ENCODE data around the gene CLEC17A. TPM values are rescaled to one million over a fixed set of nuclear protein-coding genes. Genes with fewer than 3 reads are reported as not detected.
A peak's percentile ranks its signal among the peaks of the same experiment; 100 is the strongest.
"Not testable (repeated sequence)": the region's sequence is repeated elsewhere in the genome, so short reads cannot be mapped to it uniquely, and the experiment has no call there.

The CLEC17A gene
- total and polyA plus RNA-seq, 8 donors = 0.18 TPM; not detected in 6

- H3K4me3 ChIP-seq = no peak overlapping the region
- intact Hi-C loops (cut with DNase I; ENCODE audit: low total_unique reads) = no loop called here
- H3K27ac ChIP-seq = no peak overlapping the region
- no peak for DNase-seq
- no peaks in the 10 kb centered on the region for H3K36me3 ChIP-seq
- H3K9me3 ChIP-seq = peaks cover 0 to 6% (median 0%) of the 10 kb centered on the region in 4 donors
- no peak for TF ChIP-seq CTCF (IDR thresholded peaks at IDR 0.05)
- no peak for TF ChIP-seq POLR2AphosphoS5 (IDR thresholded peaks at IDR 0.05)
- no peak for TF ChIP-seq POLR2A (IDR thresholded peaks at IDR 0.05)
- TF ChIP-seq EP300 (IDR thresholded peaks at IDR 0.05) = no peak
- no peaks in the 10 kb centered on the region for H3K27me3 ChIP-seq
- no peaks in the 10 kb centered on the region for H3K4me1 ChIP-seq
- 58 to 74% (median 69%) methylated on average over 4 of the region's 4 CpGs for WGBS, 5 donors
Observed at GRCh38 chr19:14611051-14611450, 28.2 kb downstream of the CLEC17A start.

- H3K27ac ChIP-seq; H3K4me3 ChIP-seq; H3K4me1 ChIP-seq; DNase-seq; H3K27me3 ChIP-seq; intact Hi-C loops (cut with DNase I; ENCODE audit: low total_unique reads); H3K9me3 ChIP-seq; H3K36me3 ChIP-seq: not testable (repeated sequence)
- 58 to 82% (median 79%) methylated on average over 5 of the region's 5 CpGs for WGBS, 5 donors
Observed at GRCh38 chr19:14612242-14612641, 29.4 kb downstream of the CLEC17A start.

GRCh38 chr19:14612657-14613056, 29.8 kb downstream of the CLEC17A start:
- intact Hi-C loops (cut with DNase I; ENCODE audit: low total_unique reads) = no loop called here
- DNase-seq = no peak
- Histone ChIP-seq H3K27me3 (no peaks in the 10 kb centered on the region), H3K4me3 (no peak overlapping the region), H3K27ac (no peak overlapping the region), H3K36me3 (no peaks in the 10 kb centered on the region), H3K4me1 (no peaks in the 10 kb centered on the region), H3K9me3 (peaks cover 0 to 6% (median 0%) of the 10 kb centered on the region in 4 donors)
- TF ChIP-seq POLR2A (IDR thresholded peaks at IDR 0.05) = no peak
- no peak for TF ChIP-seq EP300 (IDR thresholded peaks at IDR 0.05)
- WGBS, 5 donors = 78 to 95% (median 84%) methylated on average over 4 of the region's 4 CpGs

- H3K27me3 ChIP-seq; intact Hi-C loops (cut with DNase I; ENCODE audit: low total_unique reads); H3K4me1 ChIP-seq; H3K4me3 ChIP-seq; H3K36me3 ChIP-seq; DNase-seq: not testable (repeated sequence)
- WGBS, 5 donors = 69 to 73% (median 72%) methylated on average over 14 of the region's 14 CpGs
- H3K27ac ChIP-seq = peak overlapping the region in 1 of 5 donors; percentile 42
- peaks cover 0 to 11% (median 4%) of the 10 kb centered on the region in 4 donors for H3K9me3 ChIP-seq
Observed at GRCh38 chr19:14613399-14614098, 30.7 kb downstream of the CLEC17A start.

- DNase-seq = peak in 1 of 2 donors; percentile 27
- intact Hi-C loops (cut with DNase I; ENCODE audit: low total_unique reads) = no loop called here
- Histone ChIP-seq H3K36me3 (no peaks in the 10 kb centered on the region), H3K27me3 (no peaks in the 10 kb centered on the region), H3K4me3 (no peak overlapping the region), H3K27ac (peak overlapping the region in 1 of 5 donors; percentile 42), H3K9me3 (peaks cover 0 to 16% (median 9%) of the 10 kb centered on the region in 4 donors), H3K4me1 (no peaks in the 10 kb centered on the region)
- WGBS, 5 donors = 42 to 52% (median 46%) methylated on average over 4 of the region's 4 CpGs
- TF ChIP-seq POLR2A (IDR thresholded peaks at IDR 0.05) = no peak
- TF ChIP-seq POLR2AphosphoS5 (IDR thresholded peaks at IDR 0.05) = no peak
- no peak for TF ChIP-seq CTCF (IDR thresholded peaks at IDR 0.05)
- TF ChIP-seq EP300 (IDR thresholded peaks at IDR 0.05) = no peak
Observed at GRCh38 chr19:14614099-14614412, 31.2 kb downstream of the CLEC17A start.

- DNase-seq = no peak
- intact Hi-C loops (cut with DNase I; ENCODE audit: low total_unique reads) = no loop called here
- Histone ChIP-seq H3K36me3 (no peaks in the 10 kb centered on the region), H3K9me3 (peaks cover 6 to 27% (median 18%) of the 10 kb centered on the region in 4 donors), H3K27ac (no peak overlapping the region), H3K27me3 (no peaks in the 10 kb centered on the region), H3K4me3 (no peak overlapping the region), H3K4me1 (no peaks in the 10 kb centered on the region)
- WGBS, 5 donors = 87 to 94% (median 89%) methylated on average over 8 of the region's 8 CpGs
- no peak for TF ChIP-seq POLR2A (IDR thresholded peaks at IDR 0.05)
- TF ChIP-seq EP300 (IDR thresholded peaks at IDR 0.05) = no peak
- no peak for TF ChIP-seq POLR2AphosphoS5 (IDR thresholded peaks at IDR 0.05)
- no peak for TF ChIP-seq CTCF (IDR thresholded peaks at IDR 0.05)
Observed at GRCh38 chr19:14615623-14616022, 32.7 kb downstream of the CLEC17A start.
